ENCODE data around the gene POTEI. TPM values are rescaled to one million over a fixed set of nuclear protein-coding genes. Genes with fewer than 3 reads are reported as not detected.
"Not testable (repeated sequence)": the region's sequence is repeated elsewhere in the genome, so short reads cannot be mapped to it uniquely, and the experiment has no call there.

POTEI gene
- total RNA-seq = not detected
- not detected for total RNA-seq (2013)
- 0 to 0.32 (median 0) reads per million in 29 experiments for total RNA-seq

GRCh38 chr2:130509228-130509627 lies at the start of gene POTEI:
Gene POTEI (minus strand): TSS chr2:130509328. CDS start chr2:130509235, 93 bp downstream.
- H3K4me1 Mint-ChIP-seq; H3K27me3 Mint-ChIP-seq; H3K36me3 Mint-ChIP-seq; H3K9me3 ChIP-seq; ATAC-seq (replicated peaks in 1 of 4); POLR2A ChIA-PET; H3K4me3 Mint-ChIP-seq; H3K4me1 ChIP-seq (ENCODE audit: control insufficient read depth in 1 of 2, extremely low read depth in 1 of 2, insufficient read depth in 2 of 2, low read length in 2 of 2); H3K4me3 ChIP-seq (ENCODE audit: control insufficient read depth in 1 of 2, extremely low read depth in 1 of 2, low read length in 1 of 2); CTCF ChIA-PET; H3K27ac Mint-ChIP-seq; H3K36me3 ChIP-seq (ENCODE audit: control insufficient read depth in 2 of 2, extremely low read depth in 1 of 2, insufficient read depth in 1 of 2, low read length in 1 of 2); DNase-seq; H3K9me3 Mint-ChIP-seq; H3K27ac ChIP-seq (ENCODE audit: low read length); H3K27me3 ChIP-seq (replicated peaks in 1 of 2; ENCODE audit: control insufficient read depth in 2 of 2, extremely low read depth in 1 of 2, insufficient read depth in 2 of 2, low read length in 1 of 2): not testable (repeated sequence)
- no CpG with 5 or more reads among the region's 13 CpGs for WGBS (ENCODE audit: insufficient coverage)

GRCh38 chr2:130556441-130556840 lies 47.3 kb upstream of the POTEI start:
- POLR2A ChIA-PET; H3K9me3 ChIP-seq; H3K27me3 ChIP-seq (replicated peaks in 1 of 2; ENCODE audit: control insufficient read depth in 2 of 2, extremely low read depth in 1 of 2, insufficient read depth in 2 of 2, low read length in 1 of 2); H3K4me3 Mint-ChIP-seq; H3K27me3 Mint-ChIP-seq; H3K4me3 ChIP-seq (ENCODE audit: control insufficient read depth in 1 of 2, extremely low read depth in 1 of 2, low read length in 1 of 2); H3K9me3 Mint-ChIP-seq; H3K36me3 Mint-ChIP-seq; H3K4me1 Mint-ChIP-seq; H3K27ac ChIP-seq (ENCODE audit: low read length); H3K36me3 ChIP-seq (ENCODE audit: control insufficient read depth in 2 of 2, extremely low read depth in 1 of 2, insufficient read depth in 1 of 2, low read length in 1 of 2); DNase-seq; H3K27ac Mint-ChIP-seq; CTCF ChIA-PET; H3K4me1 ChIP-seq (ENCODE audit: control insufficient read depth in 1 of 2, extremely low read depth in 1 of 2, insufficient read depth in 2 of 2, low read length in 2 of 2); ATAC-seq (replicated peaks in 1 of 4): not testable (repeated sequence)
- no CpG with 5 or more reads among the region's 8 CpGs for WGBS (ENCODE audit: insufficient coverage)

- ATAC-seq (replicated peaks in 1 of 4); H3K4me3 ChIP-seq (ENCODE audit: control insufficient read depth in 1 of 2, extremely low read depth in 1 of 2, low read length in 1 of 2); H3K27ac Mint-ChIP-seq; CTCF ChIA-PET; H3K27me3 Mint-ChIP-seq; H3K36me3 ChIP-seq (ENCODE audit: control insufficient read depth in 2 of 2, extremely low read depth in 1 of 2, insufficient read depth in 1 of 2, low read length in 1 of 2); H3K36me3 Mint-ChIP-seq; DNase-seq; H3K27me3 ChIP-seq (replicated peaks in 1 of 2; ENCODE audit: control insufficient read depth in 2 of 2, extremely low read depth in 1 of 2, insufficient read depth in 2 of 2, low read length in 1 of 2); H3K4me1 ChIP-seq (ENCODE audit: control insufficient read depth in 1 of 2, extremely low read depth in 1 of 2, insufficient read depth in 2 of 2, low read length in 2 of 2); H3K27ac ChIP-seq (ENCODE audit: low read length); H3K9me3 Mint-ChIP-seq; H3K9me3 ChIP-seq; H3K4me1 Mint-ChIP-seq; H3K4me3 Mint-ChIP-seq; POLR2A ChIA-PET: not testable (repeated sequence)
- WGBS (ENCODE audit: insufficient coverage) = no CpG with 5 or more reads among the region's 4 CpGs
These were observed 45.0 kb upstream of the POTEI start for GRCh38 chr2:130554178-130554577.

- H3K27ac ChIP-seq (ENCODE audit: low read length); H3K4me3 ChIP-seq (ENCODE audit: control insufficient read depth in 1 of 2, extremely low read depth in 1 of 2, low read length in 1 of 2); H3K4me3 Mint-ChIP-seq; POLR2A ChIA-PET; H3K9me3 ChIP-seq; ATAC-seq (replicated peaks in 1 of 4); H3K4me1 Mint-ChIP-seq; CTCF ChIA-PET; H3K27ac Mint-ChIP-seq; H3K36me3 Mint-ChIP-seq; H3K4me1 ChIP-seq (ENCODE audit: control insufficient read depth in 1 of 2, extremely low read depth in 1 of 2, insufficient read depth in 2 of 2, low read length in 2 of 2); DNase-seq; H3K27me3 Mint-ChIP-seq; H3K27me3 ChIP-seq (replicated peaks in 1 of 2; ENCODE audit: control insufficient read depth in 2 of 2, extremely low read depth in 1 of 2, insufficient read depth in 2 of 2, low read length in 1 of 2); H3K36me3 ChIP-seq (ENCODE audit: control insufficient read depth in 2 of 2, extremely low read depth in 1 of 2, insufficient read depth in 1 of 2, low read length in 1 of 2); H3K9me3 Mint-ChIP-seq: not testable (repeated sequence)
- WGBS (ENCODE audit: insufficient coverage) = no CpG with 5 or more reads among the region's 27 CpGs
These were observed 40.3 kb upstream of the POTEI start for GRCh38 chr2:130549475-130549874.

- H3K27ac Mint-ChIP-seq; DNase-seq; ATAC-seq (replicated peaks in 1 of 4); H3K4me3 Mint-ChIP-seq; H3K9me3 ChIP-seq; H3K9me3 Mint-ChIP-seq; H3K27me3 ChIP-seq (replicated peaks in 1 of 2; ENCODE audit: control insufficient read depth in 2 of 2, extremely low read depth in 1 of 2, insufficient read depth in 2 of 2, low read length in 1 of 2); H3K4me3 ChIP-seq (ENCODE audit: control insufficient read depth in 1 of 2, extremely low read depth in 1 of 2, low read length in 1 of 2); H3K27me3 Mint-ChIP-seq; H3K36me3 ChIP-seq (ENCODE audit: control insufficient read depth in 2 of 2, extremely low read depth in 1 of 2, insufficient read depth in 1 of 2, low read length in 1 of 2); H3K36me3 Mint-ChIP-seq; H3K4me1 ChIP-seq (ENCODE audit: control insufficient read depth in 1 of 2, extremely low read depth in 1 of 2, insufficient read depth in 2 of 2, low read length in 2 of 2); H3K27ac ChIP-seq (ENCODE audit: low read length); POLR2A ChIA-PET; H3K4me1 Mint-ChIP-seq; CTCF ChIA-PET: not testable (repeated sequence)
- WGBS (ENCODE audit: insufficient coverage) = no CpG with 5 or more reads among the region's 3 CpGs
These were observed 39.3 kb upstream of the POTEI start for GRCh38 chr2:130548418-130548817.

GRCh38 chr2:130544978-130545377 lies 35.9 kb upstream of the POTEI start:
- H3K36me3 ChIP-seq (ENCODE audit: control insufficient read depth in 2 of 2, extremely low read depth in 1 of 2, insufficient read depth in 1 of 2, low read length in 1 of 2); H3K9me3 Mint-ChIP-seq; H3K4me1 ChIP-seq (ENCODE audit: control insufficient read depth in 1 of 2, extremely low read depth in 1 of 2, insufficient read depth in 2 of 2, low read length in 2 of 2); H3K4me3 Mint-ChIP-seq; H3K27me3 ChIP-seq (replicated peaks in 1 of 2; ENCODE audit: control insufficient read depth in 2 of 2, extremely low read depth in 1 of 2, insufficient read depth in 2 of 2, low read length in 1 of 2); CTCF ChIA-PET; H3K4me3 ChIP-seq (ENCODE audit: control insufficient read depth in 1 of 2, extremely low read depth in 1 of 2, low read length in 1 of 2); ATAC-seq (replicated peaks in 1 of 4); H3K9me3 ChIP-seq; H3K27me3 Mint-ChIP-seq; H3K4me1 Mint-ChIP-seq; H3K27ac Mint-ChIP-seq; DNase-seq; POLR2A ChIA-PET; H3K27ac ChIP-seq (ENCODE audit: low read length); H3K36me3 Mint-ChIP-seq: not testable (repeated sequence)
- no CpG with 5 or more reads among the region's 5 CpGs for WGBS (ENCODE audit: insufficient coverage)

- H3K4me3 Mint-ChIP-seq; H3K27me3 Mint-ChIP-seq; H3K4me3 ChIP-seq (ENCODE audit: control insufficient read depth in 1 of 2, extremely low read depth in 1 of 2, low read length in 1 of 2); H3K4me1 ChIP-seq (ENCODE audit: control insufficient read depth in 1 of 2, extremely low read depth in 1 of 2, insufficient read depth in 2 of 2, low read length in 2 of 2); H3K27ac ChIP-seq (ENCODE audit: low read length); H3K4me1 Mint-ChIP-seq; H3K9me3 Mint-ChIP-seq; H3K9me3 ChIP-seq; H3K27ac Mint-ChIP-seq; H3K36me3 Mint-ChIP-seq; CTCF ChIA-PET; H3K27me3 ChIP-seq (replicated peaks in 1 of 2; ENCODE audit: control insufficient read depth in 2 of 2, extremely low read depth in 1 of 2, insufficient read depth in 2 of 2, low read length in 1 of 2); DNase-seq; POLR2A ChIA-PET; H3K36me3 ChIP-seq (ENCODE audit: control insufficient read depth in 2 of 2, extremely low read depth in 1 of 2, insufficient read depth in 1 of 2, low read length in 1 of 2): not testable (repeated sequence)
- WGBS (ENCODE audit: insufficient coverage) = no CpG with 5 or more reads among the region's 12 CpGs
- peak in 1 of 4 experiments; percentile 23 for ATAC-seq (replicated peaks in 1 of 4)
These were observed 34.8 kb upstream of the POTEI start for GRCh38 chr2:130543785-130544528.
